Renal pelvis (tissue), 12 donors: ENCODE measurements around the gene FAM114A2. TPM values are rescaled to one million over a fixed set of nuclear protein-coding genes. Genes with fewer than 3 reads are reported as not detected.
"Not testable (repeated sequence)": the region's sequence is repeated elsewhere in the genome, so short reads cannot be mapped to it uniquely, and the experiment has no call there.

Experiments used
- DNase-seq: peaks from one replicate; pipeline ENCODE4 v3.0.0-alpha.2; 2013
- long read RNA-seq, 16 experiments: transcript quantifications; one replicate each; lab custom pipeline, GENCODE V29; 2026
- polyA plus RNA-seq, 3 donors: library from polyadenylated mRNA; unstranded; fragments of 120-200 nt; gene quantifications; one replicate each; pipeline ENCODE4 v1.2.1, GENCODE V29; 2013; ENCODE audit not compliant: insufficient read length in 3 of 3

FAM114A2 gene
- polyA plus RNA-seq = 10 to 100 TPM; 32.0 to 35.6 (median 33.2) TPM
- long read RNA-seq, donor 1, full-length matches to known transcripts = 11 of 11 reads
- long read RNA-seq, donor 1, partial matches to known transcripts = 0 of 11 reads
- long read RNA-seq, donor 1, other reads (novel, unspliced or antisense) = 0 of 11 reads
- long read RNA-seq, donor 2, full-length matches to known transcripts = 8 of 8 reads
- long read RNA-seq, donor 2, partial matches to known transcripts = 0 of 8 reads
- long read RNA-seq, donor 2, other reads (novel, unspliced or antisense) = 0 of 8 reads
- long read RNA-seq, donor 3, full-length matches to known transcripts = 14 of 14 reads
- long read RNA-seq, donor 3, partial matches to known transcripts = 0 of 14 reads
- long read RNA-seq, donor 3, other reads (novel, unspliced or antisense) = 0 of 14 reads
- long read RNA-seq, donor 4, full-length matches to known transcripts = 20 of 20 reads
- long read RNA-seq, donor 4, partial matches to known transcripts = 0 of 20 reads
- long read RNA-seq, donor 4, other reads (novel, unspliced or antisense) = 0 of 20 reads
- long read RNA-seq, donor 5, full-length matches to known transcripts = 2 of 2 reads
- long read RNA-seq, donor 5, partial matches to known transcripts = 0 of 2 reads
- long read RNA-seq, donor 5, other reads (novel, unspliced or antisense) = 0 of 2 reads
- long read RNA-seq, donor 6, transcript FAM114A2-208 (2 exons, 786 nt) = major isoform, 6 of 6 reads
- long read RNA-seq, donor 6, partial matches to known transcripts = 0 of 6 reads
- long read RNA-seq, donor 6, other reads (novel, unspliced or antisense) = 0 of 6 reads
- long read RNA-seq, donor 7, full-length matches to known transcripts = 9 of 9 reads
- long read RNA-seq, donor 7, partial matches to known transcripts = 0 of 9 reads
- long read RNA-seq, donor 7, other reads (novel, unspliced or antisense) = 0 of 9 reads
- long read RNA-seq, donor 8, full-length matches to known transcripts = 2 of 2 reads
- long read RNA-seq, donor 8, partial matches to known transcripts = 0 of 2 reads
- long read RNA-seq, donor 8, other reads (novel, unspliced or antisense) = 0 of 2 reads
- long read RNA-seq, donor 9, transcript FAM114A2-208 (2 exons, 786 nt) = major isoform, 6 of 6 reads
- long read RNA-seq, donor 9, partial matches to known transcripts = 0 of 6 reads
- long read RNA-seq, donor 9, other reads (novel, unspliced or antisense) = 0 of 6 reads
- long read RNA-seq, donor 10, full-length matches to known transcripts = 7 of 7 reads
- long read RNA-seq, donor 10, partial matches to known transcripts = 0 of 7 reads
- long read RNA-seq, donor 10, other reads (novel, unspliced or antisense) = 0 of 7 reads
- long read RNA-seq, donor 11, full-length matches to known transcripts = 5 of 5 reads
- long read RNA-seq, donor 11, partial matches to known transcripts = 0 of 5 reads
- long read RNA-seq, donor 11, other reads (novel, unspliced or antisense) = 0 of 5 reads
- long read RNA-seq, donor 12, full-length matches to known transcripts = 16 of 16 reads
- long read RNA-seq, donor 12, partial matches to known transcripts = 0 of 16 reads
- long read RNA-seq, donor 12, other reads (novel, unspliced or antisense) = 0 of 16 reads
- long read RNA-seq, donor 13, full-length matches to known transcripts = 5 of 5 reads
- long read RNA-seq, donor 13, partial matches to known transcripts = 0 of 5 reads
- long read RNA-seq, donor 13, other reads (novel, unspliced or antisense) = 0 of 5 reads
- long read RNA-seq, donor 14, full-length matches to known transcripts = 11 of 11 reads
- long read RNA-seq, donor 14, partial matches to known transcripts = 0 of 11 reads
- long read RNA-seq, donor 14, other reads (novel, unspliced or antisense) = 0 of 11 reads
- long read RNA-seq, donor 15, full-length matches to known transcripts = 10 of 10 reads
- long read RNA-seq, donor 15, partial matches to known transcripts = 0 of 10 reads
- long read RNA-seq, donor 15, other reads (novel, unspliced or antisense) = 0 of 10 reads
- long read RNA-seq, donor 16, full-length matches to known transcripts = 7 of 7 reads
- long read RNA-seq, donor 16, partial matches to known transcripts = 0 of 7 reads
- long read RNA-seq, donor 16, other reads (novel, unspliced or antisense) = 0 of 7 reads

GRCh38 chr5:154038707-154039457, at the start of gene FAM114A2, which contains the start of gene MFAP3:
Gene FAM114A2 (minus strand): TSS chr5:154038910. CDS start chr5:154034953, 3,957 bp downstream.
Gene MFAP3 (plus strand): TSS chr5:154038967. CDS start chr5:154049723, 10,756 bp downstream.
- DNase-seq = peak; percentile 87

DNA sequence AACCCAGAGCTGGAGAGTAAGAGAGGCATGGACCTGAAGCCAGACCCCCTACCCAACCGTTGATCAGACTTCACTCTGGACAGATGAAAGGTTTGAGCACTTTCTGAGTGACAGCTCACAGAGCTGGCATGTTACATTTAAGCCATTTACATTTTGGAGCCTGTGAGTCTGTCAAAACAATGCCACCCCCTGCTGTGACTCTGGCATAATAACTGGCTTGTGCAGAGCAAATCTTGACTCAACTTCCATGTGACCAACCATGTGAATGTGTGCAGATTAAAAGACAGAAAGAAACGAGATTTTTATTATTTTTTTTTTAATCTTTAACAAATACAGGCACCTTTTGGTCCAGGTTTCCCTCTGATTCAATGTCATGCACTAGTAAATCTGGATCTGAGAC, 48.5 kb upstream of the FAM114A2 start:
- no peak for DNase-seq

- no peak for DNase-seq
These were observed 47.9 kb upstream of the FAM114A2 start for GRCh38 chr5:154086641-154087040.

DNA sequence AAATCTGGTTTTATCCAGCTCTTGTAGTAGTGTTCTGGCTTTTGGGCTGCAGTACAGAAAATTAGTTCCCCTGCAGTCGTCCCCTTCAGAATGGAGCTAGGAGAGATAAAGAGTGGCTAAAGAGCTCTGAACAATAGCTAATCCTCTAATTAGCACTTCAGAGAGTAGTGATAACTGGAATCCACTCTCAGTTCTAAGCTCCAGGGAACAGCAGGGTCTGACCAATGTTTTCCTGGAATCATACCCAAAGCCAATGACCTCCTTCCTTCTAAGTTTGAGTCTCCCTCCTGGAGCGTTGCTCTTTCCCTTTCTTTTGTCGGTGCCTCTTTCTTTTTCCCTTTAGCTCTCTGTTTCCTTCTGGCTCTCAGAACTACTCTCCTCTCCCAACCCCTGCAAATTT, 47.4 kb upstream of the FAM114A2 start:
- DNase-seq = no peak

GRCh38 chr5:154084062-154084639, 45.4 kb upstream of the FAM114A2 start:
- no peak for DNase-seq

DNA sequence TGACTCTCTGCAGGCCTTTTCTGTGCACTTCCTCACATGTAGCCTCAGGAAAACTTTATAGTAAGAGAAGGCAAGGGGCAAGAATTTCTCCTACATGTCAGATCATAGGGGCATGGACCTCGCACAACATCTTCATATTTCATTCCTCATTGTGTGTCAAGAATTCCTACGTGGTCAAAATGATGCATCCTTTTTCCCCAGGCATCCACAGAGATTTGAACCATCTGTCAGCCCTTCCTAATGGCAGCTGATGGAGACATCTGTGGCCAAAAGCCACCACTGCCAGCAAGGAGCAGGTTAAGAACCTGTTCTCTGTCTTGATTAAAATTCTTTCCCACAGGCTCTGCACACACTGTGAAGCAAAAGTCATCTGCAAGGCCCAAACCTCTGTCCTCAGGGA, 42.5 kb upstream of the FAM114A2 start:
- no peak for DNase-seq

GRCh38 chr5:154078272-154078671, 39.6 kb upstream of the FAM114A2 start:
- DNase-seq = no peak

DNA sequence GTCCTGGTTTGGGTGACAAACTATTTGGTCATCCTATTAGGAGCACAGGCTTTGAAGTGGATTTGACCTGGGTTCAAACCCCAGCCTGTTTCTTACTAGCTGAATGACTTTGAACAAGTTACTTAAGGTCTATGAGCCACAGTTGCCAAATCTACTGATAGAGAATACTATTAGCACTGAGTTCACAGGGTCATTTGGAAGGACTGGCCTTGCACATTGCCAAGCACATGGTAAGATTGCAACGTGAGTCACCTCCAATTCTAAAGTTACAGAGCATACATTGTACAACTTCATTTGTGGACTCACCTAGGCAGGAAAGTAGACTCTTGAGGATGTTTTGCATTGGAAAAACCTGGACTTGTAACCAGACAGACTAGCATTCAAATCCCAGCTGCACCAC, 39.0 kb upstream of the FAM114A2 start:
- no peak for DNase-seq

- DNase-seq = no peak
These were observed 37.7 kb upstream of the FAM114A2 start for GRCh38 chr5:154076240-154076922.

GRCh38 chr5:154072414-154073171, 33.9 kb upstream of the FAM114A2 start:
- peak; percentile 69 for DNase-seq

GRCh38 chr5:154071799-154072413, 33.2 kb upstream of the FAM114A2 start:
- no peak for DNase-seq

DNA sequence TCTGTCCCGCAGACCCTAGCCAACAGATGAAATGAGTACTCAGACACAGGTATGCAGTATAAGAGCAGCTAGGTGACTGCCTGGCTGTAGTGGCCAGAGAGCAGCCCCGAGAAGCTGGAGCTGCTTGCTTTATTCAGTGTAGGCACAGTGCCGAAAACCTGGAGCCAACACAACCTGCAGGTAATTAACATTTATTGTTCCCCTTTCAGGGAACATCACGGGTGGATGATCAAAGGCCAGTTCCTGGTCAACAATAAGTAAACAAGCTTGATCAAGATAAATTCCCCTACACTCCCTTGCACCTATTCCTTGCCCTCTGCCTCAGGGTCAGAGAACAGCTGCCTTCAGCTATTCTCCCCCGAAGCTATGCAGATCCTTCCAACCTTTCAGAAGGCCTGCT, 31.1 kb upstream of the FAM114A2 start:
- not testable (repeated sequence) for DNase-seq

DNA sequence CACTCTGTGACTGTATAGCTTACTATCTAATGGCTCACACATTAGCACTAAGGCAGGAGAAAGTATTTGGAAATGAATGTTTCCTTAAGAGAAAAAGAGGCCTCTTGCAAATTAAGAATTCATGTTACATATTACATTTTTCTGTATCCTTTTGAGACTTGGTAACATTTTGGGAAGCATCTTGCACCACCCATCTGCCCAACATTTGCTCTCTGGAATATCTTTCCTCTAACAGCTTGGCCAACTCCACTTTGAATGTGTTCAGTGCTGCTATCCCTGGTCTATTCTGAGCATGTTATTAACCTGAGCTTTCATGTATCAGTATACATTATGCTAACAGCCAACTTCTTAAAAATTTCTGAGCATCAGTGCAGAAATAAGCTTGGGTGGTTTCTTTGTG, 27.3 kb upstream of the FAM114A2 start:
- no peak for DNase-seq

DNA sequence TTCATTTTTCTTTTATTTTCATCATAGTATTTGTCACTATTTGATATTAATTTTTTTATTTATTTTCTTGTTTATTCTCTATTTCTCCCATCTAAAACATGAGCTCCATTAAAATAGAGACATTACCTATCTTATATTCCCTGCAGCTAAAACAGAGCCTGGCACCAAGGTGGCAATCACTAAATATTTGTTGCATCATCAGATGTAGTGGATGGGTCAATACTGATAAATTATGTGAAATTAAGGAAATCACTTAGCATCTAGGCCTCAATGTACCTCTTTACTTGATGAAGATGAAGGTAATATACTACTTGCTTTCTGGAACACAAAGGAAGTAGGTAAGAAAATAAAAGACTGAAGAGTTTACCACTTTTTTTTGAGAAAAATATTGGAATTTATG, 24.7 kb upstream of the FAM114A2 start:
- no peak for DNase-seq

GRCh38 chr5:154060606-154061005, 21.9 kb upstream of the FAM114A2 start:
- DNase-seq = no peak

GRCh38 chr5:154059583-154059982, 20.9 kb upstream of the FAM114A2 start:
- DNase-seq = no peak

GRCh38 chr5:154059039-154059430, 20.3 kb upstream of the FAM114A2 start:
- DNase-seq = no peak
